Measurements from ENCODE around the gene PHYHIPL.

DNA sequence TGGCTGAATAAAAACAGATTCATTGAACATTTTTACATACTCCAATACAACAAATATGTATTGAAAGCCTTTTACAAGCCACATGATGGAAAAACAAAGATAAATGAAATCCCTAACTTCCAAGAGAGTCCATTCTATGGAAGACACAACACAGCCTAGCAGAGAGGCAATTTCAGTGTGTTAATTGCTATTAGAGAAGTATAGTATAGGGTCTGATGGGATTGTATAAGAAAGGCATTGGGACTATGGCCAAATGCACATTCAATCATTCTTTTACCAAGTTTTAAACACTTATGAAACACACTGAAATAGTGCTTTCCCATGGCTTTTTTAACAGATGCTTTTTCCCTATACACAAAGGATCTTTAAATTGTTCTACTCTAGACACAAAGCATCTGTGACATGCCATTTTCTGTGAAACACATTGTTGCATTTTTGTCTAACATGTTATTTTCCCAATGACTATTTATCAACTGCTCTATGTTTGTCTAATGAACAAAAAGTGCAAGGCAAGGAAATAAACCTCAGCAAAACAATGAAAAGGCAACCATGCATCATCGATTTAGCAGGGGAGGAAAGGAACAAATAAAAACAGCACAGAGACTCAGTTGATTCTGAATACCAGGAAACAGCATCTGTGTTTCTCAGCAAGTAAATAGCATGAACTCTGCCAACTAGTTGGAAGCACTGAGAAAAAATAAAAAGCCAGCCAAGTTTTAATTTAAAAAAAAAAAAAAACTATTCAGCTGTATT lies 42.4 kb upstream of the PHYHIPL start:
- TF ChIP-seq CTCF (IDR thresholded peaks at IDR 0.05) (no peak), POLR2A (IDR thresholded peaks at IDR 0.05) (no peak)
